PC-3 (cell line): ENCODE results near the gene PROSER1.

Experiments
- EZH2 ChIP-seq: fragments of 300-600 bp; sonication (generic); IDR thresholded peaks from one replicate; pipeline ENCODE4 v1.6.1; 2017; ENCODE audit warnings: antibody characterized with exemption, mild to moderate bottlenecking, low read length; ENCODE audit not compliant: unreplicated experiment
- EZH2phosphoT487 ChIP-seq: fragments of 300-600 bp; sonication (generic); IDR thresholded peaks from 2 replicates; pipeline ENCODE4 v1.6.1; 2018; ENCODE audit warnings: mild to moderate bottlenecking, antibody characterized with exemption, low read length, borderline replicate concordance
- TF ChIP-seq, protein P1 (sequence below): fragments of 300-600 bp; sonication (generic); conservative IDR thresholded peaks from 2 replicates; pipeline ENCODE4 v1.5.1; 2017; ENCODE audit warnings: antibody characterized with exemption, low read depth, mild to moderate bottlenecking, low read length

DNA sequence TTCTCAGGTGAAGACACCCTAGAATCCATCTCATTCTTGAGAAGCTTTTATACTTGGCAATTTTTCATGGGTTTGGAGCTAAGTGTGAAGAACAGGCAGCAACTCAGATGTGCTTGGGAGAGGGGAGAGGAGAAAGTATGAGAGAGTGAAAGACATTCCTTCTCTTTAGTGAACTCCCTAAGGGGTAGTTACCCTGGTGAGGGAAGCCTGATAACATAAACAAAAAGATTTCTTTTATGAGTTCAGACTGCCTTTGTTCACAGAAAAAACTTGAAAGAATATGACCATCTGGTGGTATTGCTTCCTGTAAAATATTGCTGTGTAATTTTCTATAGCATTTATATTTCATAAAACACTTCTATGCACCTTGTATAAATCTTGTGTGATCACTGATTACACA, 47.2 kb downstream of the PROSER1 start, which contains the start of gene STOML3:
- TF ChIP-seq, protein P1, sequence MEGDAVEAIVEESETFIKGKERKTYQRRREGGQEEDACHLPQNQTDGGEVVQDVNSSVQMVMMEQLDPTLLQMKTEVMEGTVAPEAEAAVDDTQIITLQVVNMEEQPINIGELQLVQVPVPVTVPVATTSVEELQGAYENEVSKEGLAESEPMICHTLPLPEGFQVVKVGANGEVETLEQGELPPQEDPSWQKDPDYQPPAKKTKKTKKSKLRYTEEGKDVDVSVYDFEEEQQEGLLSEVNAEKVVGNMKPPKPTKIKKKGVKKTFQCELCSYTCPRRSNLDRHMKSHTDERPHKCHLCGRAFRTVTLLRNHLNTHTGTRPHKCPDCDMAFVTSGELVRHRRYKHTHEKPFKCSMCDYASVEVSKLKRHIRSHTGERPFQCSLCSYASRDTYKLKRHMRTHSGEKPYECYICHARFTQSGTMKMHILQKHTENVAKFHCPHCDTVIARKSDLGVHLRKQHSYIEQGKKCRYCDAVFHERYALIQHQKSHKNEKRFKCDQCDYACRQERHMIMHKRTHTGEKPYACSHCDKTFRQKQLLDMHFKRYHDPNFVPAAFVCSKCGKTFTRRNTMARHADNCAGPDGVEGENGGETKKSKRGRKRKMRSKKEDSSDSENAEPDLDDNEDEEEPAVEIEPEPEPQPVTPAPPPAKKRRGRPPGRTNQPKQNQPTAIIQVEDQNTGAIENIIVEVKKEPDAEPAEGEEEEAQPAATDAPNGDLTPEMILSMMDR: no peak
- TF ChIP-seq EZH2: no peak
- TF ChIP-seq EZH2phosphoT487: no peak
